GM19455 (cell line): ENCODE results near the gene SEC24D.

Source experiments
- ATAC-seq: cut with Tn5 transposase; IDR thresholded peaks from one replicate; pipeline ENCODE4 v1.9.1; 2021; ENCODE audit not compliant: unreplicated experiment

Gene SEC24D

GRCh38 chr4:118774989-118775388, 60.9 kb downstream of the SEC24D start:
- ATAC-seq = no peak

- ATAC-seq = no peak
Measured at GRCh38 chr4:118774321-118774720, 61.6 kb downstream of the SEC24D start.

- ATAC-seq = no peak
Measured at GRCh38 chr4:118773429-118773792, 62.5 kb downstream of the SEC24D start.

- no peak for ATAC-seq
Measured at GRCh38 chr4:118772767-118773428, 63.0 kb downstream of the SEC24D start.

GRCh38 chr4:118772081-118772766, 63.7 kb downstream of the SEC24D start:
- peak; percentile 66 for ATAC-seq

GRCh38 chr4:118770741-118771187, 65.2 kb downstream of the SEC24D start:
- ATAC-seq = no peak

GRCh38 chr4:118769161-118769560, 66.8 kb downstream of the SEC24D start:
- no peak for ATAC-seq

- ATAC-seq = no peak
Measured at GRCh38 chr4:118767109-118767508, 68.8 kb downstream of the SEC24D start.

GRCh38 chr4:118765399-118765798, 70.5 kb downstream of the SEC24D start:
- ATAC-seq = no peak

- ATAC-seq = no peak
Measured at GRCh38 chr4:118762730-118763477, 73.0 kb downstream of the SEC24D start.

GRCh38 chr4:118762155-118762554, 73.8 kb downstream of the SEC24D start:
- no peak for ATAC-seq

GRCh38 chr4:118761397-118762016, 74.4 kb downstream of the SEC24D start:
- ATAC-seq = no peak

GRCh38 chr4:118760493-118760892, 75.4 kb downstream of the SEC24D start:
- ATAC-seq = peak; percentile 98

- ATAC-seq = peak; percentile 40
Measured at GRCh38 chr4:118760092-118760491, 75.8 kb downstream of the SEC24D start.

- no peak for ATAC-seq
Measured at GRCh38 chr4:118759481-118759880, 76.4 kb downstream of the SEC24D start.

GRCh38 chr4:118758293-118758692, 77.6 kb downstream of the SEC24D start:
- ATAC-seq = no peak

- no peak for ATAC-seq
Measured at GRCh38 chr4:118757761-118758251, 78.1 kb downstream of the SEC24D start.

GRCh38 chr4:118756958-118757357, 79.0 kb downstream of the SEC24D start:
- no peak for ATAC-seq

GRCh38 chr4:118756429-118756828, 79.5 kb downstream of the SEC24D start:
- ATAC-seq = no peak

- no peak for ATAC-seq
Measured at GRCh38 chr4:118755438-118756226, 80.3 kb downstream of the SEC24D start.

- no peak for ATAC-seq
Measured at GRCh38 chr4:118754890-118755289, 81.0 kb downstream of the SEC24D start.
